ENCODE results near the gene TNFRSF12A. TPM values are rescaled to one million over a fixed set of nuclear protein-coding genes. Genes with fewer than 3 reads are reported as not detected.

Gene TNFRSF12A
- total RNA-seq, 1 experiment from 2014 or later: 78.9 TPM

- no peak for TF ChIP-seq ZNF512 (CRISPR knock-in tag; IDR thresholded peaks at IDR 0.05; ENCODE audit: borderline replicate concordance)
Measured at GRCh38 chr16:2979669-2980226, 40.4 kb upstream of the TNFRSF12A start (continued).

DNA sequence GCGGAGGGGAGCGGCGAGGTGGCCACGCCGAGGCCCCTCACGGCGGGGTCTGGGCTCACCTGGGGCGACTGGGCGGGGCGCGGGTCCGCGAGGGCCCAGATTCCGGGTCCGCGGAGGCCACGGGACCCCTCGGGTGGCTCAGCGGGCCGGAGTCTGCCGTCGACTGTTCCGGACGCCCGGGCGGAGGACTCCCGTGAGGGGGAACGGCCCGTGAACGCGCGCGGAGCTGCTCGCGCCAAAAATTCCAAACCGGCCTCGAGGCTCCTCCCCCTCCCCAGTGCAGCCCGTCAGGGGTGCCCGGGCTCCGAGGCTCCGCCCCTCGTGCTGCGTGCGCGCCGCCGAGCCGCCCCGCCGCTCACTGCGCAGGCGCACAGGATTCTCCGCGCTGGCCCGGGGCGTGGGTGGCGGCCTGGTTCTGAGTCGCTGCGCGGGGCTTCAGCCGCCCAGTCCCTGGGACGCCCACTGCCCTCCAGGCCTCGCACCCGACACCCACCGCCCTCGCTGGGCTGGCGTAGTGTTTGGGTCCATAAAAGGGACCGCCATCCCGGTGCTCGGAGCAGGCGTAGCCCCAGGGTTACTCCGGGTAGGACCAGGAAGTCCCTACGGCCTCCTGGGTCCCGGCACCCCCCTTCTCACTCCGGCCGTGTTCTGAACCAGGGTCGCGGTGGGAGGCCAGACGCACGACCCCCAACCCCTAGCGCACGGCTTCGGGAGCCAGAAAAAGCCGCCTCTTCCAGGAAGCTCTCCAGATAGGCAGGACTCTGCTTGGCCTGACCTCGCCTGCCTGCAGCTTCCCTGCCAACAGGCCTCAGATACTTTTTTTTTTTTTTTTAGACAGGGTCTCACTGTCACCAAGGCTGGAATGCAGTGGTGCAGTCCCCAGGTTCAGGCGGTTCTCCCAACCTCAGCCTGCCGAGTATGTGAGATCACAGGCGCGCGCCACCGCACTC, 39.7 kb upstream of the TNFRSF12A start, which contains the start of gene PKMYT1:
Gene PKMYT1, minus strand, starts transcription at position 220 of the 950 bp plus-strand sequence. CDS start 789 bp downstream, outside the sequence.
- Mint-ChIP-seq H3K36me3 (no peaks in the 10 kb centered on the region), H3K4me3 (peak within 1 kb of the TSS; percentile 79), H3K9me3 (no peaks in the 10 kb centered on the region), H3K4me1 (peaks cover 24% of the 10 kb centered on the region), H3K27me3 (ENCODE audit: low read depth) (peaks cover 6% of the 10 kb centered on the region; the same call in 1 of the 2 replicates), H3K27ac (peak within 1 kb of the TSS; percentile 91)
- ChIA-PET POLR2A (interaction anchor here (0.7 to 2.8 kb wide), 8 partner anchors 8 to 47 kb away, joined by 3 to 11 read pairs (median 5); partner anchors contain the start of gene PAQR4), CTCF (interaction anchor here (0.6 to 3.9 kb wide), 17 partner anchors 8 to 149 kb away, joined by 3 to 46 read pairs (median 4); partner anchors contain the start of genes KREMEN2 and TNFRSF12A)
- ATAC-seq: peak; percentile 72
- DNase-seq (ENCODE audit: low spot score): peak; percentile 89
- TF ChIP-seq ZNF423 (CRISPR knock-in tag; IDR thresholded peaks at IDR 0.05) (peak; percentile 31; the same call in 1 of the 2 replicates), SP1 (CRISPR knock-in tag; conservative IDR thresholded peaks at IDR 0.05) (peak; percentile 83), E2F5 (CRISPR knock-in tag; IDR thresholded peaks at IDR 0.05) (peak; percentile 56), MXD4 (CRISPR knock-in tag; IDR thresholded peaks at IDR 0.05; ENCODE audit: borderline replicate concordance) (no peak), ESRRA (CRISPR knock-in tag; IDR thresholded peaks at IDR 0.05; ENCODE audit: borderline replicate concordance) (peak; percentile 38; the same call in 1 of the 2 replicates), MAX (CRISPR knock-in tag; IDR thresholded peaks at IDR 0.05) (peak; percentile 46), FOXK1 (CRISPR knock-in tag; IDR thresholded peaks at IDR 0.05) (peak; percentile 12), GABPB1 (CRISPR knock-in tag; IDR thresholded peaks at IDR 0.05) (peak; percentile 58; the same call in 1 of the 2 replicates), ETV6 (CRISPR knock-in tag; IDR thresholded peaks at IDR 0.05) (peak; percentile 80; the same call in 1 of the 2 replicates), SMAD3 (CRISPR knock-in tag; IDR thresholded peaks at IDR 0.05; ENCODE audit: borderline replicate concordance) (no peak), FOXP4 (CRISPR knock-in tag; IDR thresholded peaks at IDR 0.05) (peak; percentile 63; the same call in 1 of the 2 replicates), CREB1 (CRISPR knock-in tag; IDR thresholded peaks at IDR 0.05) (no peak), FOXP1 (CRISPR knock-in tag; IDR thresholded peaks at IDR 0.05; ENCODE audit: borderline replicate concordance) (peak; percentile 37; the same call in 1 of the 2 replicates)
- TF ChIP-seq, protein P1, sequence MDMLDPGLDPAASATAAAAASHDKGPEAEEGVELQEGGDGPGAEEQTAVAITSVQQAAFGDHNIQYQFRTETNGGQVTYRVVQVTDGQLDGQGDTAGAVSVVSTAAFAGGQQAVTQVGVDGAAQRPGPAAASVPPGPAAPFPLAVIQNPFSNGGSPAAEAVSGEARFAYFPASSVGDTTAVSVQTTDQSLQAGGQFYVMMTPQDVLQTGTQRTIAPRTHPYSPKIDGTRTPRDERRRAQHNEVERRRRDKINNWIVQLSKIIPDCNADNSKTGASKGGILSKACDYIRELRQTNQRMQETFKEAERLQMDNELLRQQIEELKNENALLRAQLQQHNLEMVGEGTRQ (CRISPR knock-in tag; IDR thresholded peaks at IDR 0.05): peak; percentile 41; the same call in 1 of the 2 replicates
- TF ChIP-seq, protein P2, sequence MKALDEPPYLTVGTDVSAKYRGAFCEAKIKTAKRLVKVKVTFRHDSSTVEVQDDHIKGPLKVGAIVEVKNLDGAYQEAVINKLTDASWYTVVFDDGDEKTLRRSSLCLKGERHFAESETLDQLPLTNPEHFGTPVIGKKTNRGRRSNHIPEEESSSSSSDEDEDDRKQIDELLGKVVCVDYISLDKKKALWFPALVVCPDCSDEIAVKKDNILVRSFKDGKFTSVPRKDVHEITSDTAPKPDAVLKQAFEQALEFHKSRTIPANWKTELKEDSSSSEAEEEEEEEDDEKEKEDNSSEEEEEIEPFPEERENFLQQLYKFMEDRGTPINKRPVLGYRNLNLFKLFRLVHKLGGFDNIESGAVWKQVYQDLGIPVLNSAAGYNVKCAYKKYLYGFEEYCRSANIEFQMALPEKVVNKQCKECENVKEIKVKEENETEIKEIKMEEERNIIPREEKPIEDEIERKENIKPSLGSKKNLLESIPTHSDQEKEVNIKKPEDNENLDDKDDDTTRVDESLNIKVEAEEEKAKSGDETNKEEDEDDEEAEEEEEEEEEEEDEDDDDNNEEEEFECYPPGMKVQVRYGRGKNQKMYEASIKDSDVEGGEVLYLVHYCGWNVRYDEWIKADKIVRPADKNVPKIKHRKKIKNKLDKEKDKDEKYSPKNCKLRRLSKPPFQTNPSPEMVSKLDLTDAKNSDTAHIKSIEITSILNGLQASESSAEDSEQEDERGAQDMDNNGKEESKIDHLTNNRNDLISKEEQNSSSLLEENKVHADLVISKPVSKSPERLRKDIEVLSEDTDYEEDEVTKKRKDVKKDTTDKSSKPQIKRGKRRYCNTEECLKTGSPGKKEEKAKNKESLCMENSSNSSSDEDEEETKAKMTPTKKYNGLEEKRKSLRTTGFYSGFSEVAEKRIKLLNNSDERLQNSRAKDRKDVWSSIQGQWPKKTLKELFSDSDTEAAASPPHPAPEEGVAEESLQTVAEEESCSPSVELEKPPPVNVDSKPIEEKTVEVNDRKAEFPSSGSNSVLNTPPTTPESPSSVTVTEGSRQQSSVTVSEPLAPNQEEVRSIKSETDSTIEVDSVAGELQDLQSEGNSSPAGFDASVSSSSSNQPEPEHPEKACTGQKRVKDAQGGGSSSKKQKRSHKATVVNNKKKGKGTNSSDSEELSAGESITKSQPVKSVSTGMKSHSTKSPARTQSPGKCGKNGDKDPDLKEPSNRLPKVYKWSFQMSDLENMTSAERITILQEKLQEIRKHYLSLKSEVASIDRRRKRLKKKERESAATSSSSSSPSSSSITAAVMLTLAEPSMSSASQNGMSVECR (CRISPR knock-in tag; IDR thresholded peaks at IDR 0.05; ENCODE audit: borderline replicate concordance): no peak
- TF ChIP-seq, protein P3, sequence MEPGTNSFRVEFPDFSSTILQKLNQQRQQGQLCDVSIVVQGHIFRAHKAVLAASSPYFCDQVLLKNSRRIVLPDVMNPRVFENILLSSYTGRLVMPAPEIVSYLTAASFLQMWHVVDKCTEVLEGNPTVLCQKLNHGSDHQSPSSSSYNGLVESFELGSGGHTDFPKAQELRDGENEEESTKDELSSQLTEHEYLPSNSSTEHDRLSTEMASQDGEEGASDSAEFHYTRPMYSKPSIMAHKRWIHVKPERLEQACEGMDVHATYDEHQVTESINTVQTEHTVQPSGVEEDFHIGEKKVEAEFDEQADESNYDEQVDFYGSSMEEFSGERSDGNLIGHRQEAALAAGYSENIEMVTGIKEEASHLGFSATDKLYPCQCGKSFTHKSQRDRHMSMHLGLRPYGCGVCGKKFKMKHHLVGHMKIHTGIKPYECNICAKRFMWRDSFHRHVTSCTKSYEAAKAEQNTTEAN (CRISPR knock-in tag; IDR thresholded peaks at IDR 0.05): 0 out of 2 replicates have a peak, but pooled peaks have one; percentile 6
- TF ChIP-seq, protein P4, sequence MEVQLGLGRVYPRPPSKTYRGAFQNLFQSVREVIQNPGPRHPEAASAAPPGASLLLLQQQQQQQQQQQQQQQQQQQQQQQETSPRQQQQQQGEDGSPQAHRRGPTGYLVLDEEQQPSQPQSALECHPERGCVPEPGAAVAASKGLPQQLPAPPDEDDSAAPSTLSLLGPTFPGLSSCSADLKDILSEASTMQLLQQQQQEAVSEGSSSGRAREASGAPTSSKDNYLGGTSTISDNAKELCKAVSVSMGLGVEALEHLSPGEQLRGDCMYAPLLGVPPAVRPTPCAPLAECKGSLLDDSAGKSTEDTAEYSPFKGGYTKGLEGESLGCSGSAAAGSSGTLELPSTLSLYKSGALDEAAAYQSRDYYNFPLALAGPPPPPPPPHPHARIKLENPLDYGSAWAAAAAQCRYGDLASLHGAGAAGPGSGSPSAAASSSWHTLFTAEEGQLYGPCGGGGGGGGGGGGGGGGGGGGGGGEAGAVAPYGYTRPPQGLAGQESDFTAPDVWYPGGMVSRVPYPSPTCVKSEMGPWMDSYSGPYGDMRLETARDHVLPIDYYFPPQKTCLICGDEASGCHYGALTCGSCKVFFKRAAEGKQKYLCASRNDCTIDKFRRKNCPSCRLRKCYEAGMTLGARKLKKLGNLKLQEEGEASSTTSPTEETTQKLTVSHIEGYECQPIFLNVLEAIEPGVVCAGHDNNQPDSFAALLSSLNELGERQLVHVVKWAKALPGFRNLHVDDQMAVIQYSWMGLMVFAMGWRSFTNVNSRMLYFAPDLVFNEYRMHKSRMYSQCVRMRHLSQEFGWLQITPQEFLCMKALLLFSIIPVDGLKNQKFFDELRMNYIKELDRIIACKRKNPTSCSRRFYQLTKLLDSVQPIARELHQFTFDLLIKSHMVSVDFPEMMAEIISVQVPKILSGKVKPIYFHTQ (CRISPR knock-in tag; IDR thresholded peaks at IDR 0.05): no peak
